SU-DHL-6 (cell line): ENCODE measurements around the gene APOF.

Source experiments
- H2AFZ ChIP-seq: fragments of 200-600 bp; sonication (generic); 2 replicates; pipeline ENCODE4 v1.6.1; 2014; ENCODE audit warnings: low read depth, mild to moderate bottlenecking, moderate library complexity, mixed read lengths, antibody characterized with exemption, low read length; ENCODE audit not compliant: severe bottlenecking
- H3F3A ChIP-seq: fragments of 200-600 bp; shearing (Covaris generic); 2 replicates; pipeline ENCODE4 v1.6.0; 2016; ENCODE audit warnings: antibody characterized with exemption, mild to moderate bottlenecking; ENCODE audit not compliant: insufficient read depth
- H3K27ac ChIP-seq: fragments of 200-600 bp; sonication (generic); 2 replicates; pipeline ENCODE4 v1.5.1; 2016; ENCODE audit warnings: low read depth, mild to moderate bottlenecking, low read length, moderate library complexity, mixed read lengths
- H3K27me3 ChIP-seq: fragments of 200-600 bp; sonication (generic), shearing (Covaris generic); 2 replicates; pipeline ENCODE4 v1.6.0; 2014; ENCODE audit warnings: mild to moderate bottlenecking, low read length
- H3K36me3 ChIP-seq: fragments of 200-600 bp; sonication (generic); 2 replicates; pipeline ENCODE4 v1.6.1; 2014; ENCODE audit warnings: mild to moderate bottlenecking, low read length, mixed read lengths
- H3K4me2 ChIP-seq: fragments of 300-600, 200-600 bp; shearing (Covaris generic), sonication (generic); 2 replicates; pipeline ENCODE4 v1.6.0; 2014; ENCODE audit warnings: low read length, low read depth, mild to moderate bottlenecking; ENCODE audit not compliant: poor library complexity, severe bottlenecking
- H3K4me3 ChIP-seq: fragments of 200-600 bp; sonication (generic); 2 replicates; pipeline ENCODE4 v1.5.1; 2014; ENCODE audit warnings: antibody characterized with exemption, low read length, mild to moderate bottlenecking, mixed read lengths; ENCODE audit not compliant: insufficient read depth, poor library complexity, severe bottlenecking
- H3K79me2 ChIP-seq: fragments of 200-600 bp; sonication (generic); 2 replicates; pipeline ENCODE4 v1.6.1; 2014; ENCODE audit warnings: mild to moderate bottlenecking, low read length, moderate library complexity; ENCODE audit not compliant: insufficient read depth
- H3K9ac ChIP-seq: fragments of 200-600 bp; sonication (generic); 2 replicates; pipeline ENCODE4 v1.7.0; 2014; ENCODE audit warnings: mild to moderate bottlenecking, low read length
- H3K9me2 ChIP-seq: fragments of 200-600 bp; sonication (generic); replicated peaks from 2 replicates; pipeline ENCODE4 v1.6.1; 2014; ENCODE audit warnings: low read length; ENCODE audit not compliant: insufficient read depth
- H3K9me3 ChIP-seq: fragments of 200-600 bp; sonication (generic); 2 replicates; pipeline ENCODE4 v1.6.1; 2014; ENCODE audit warnings: low read length, mixed read lengths; ENCODE audit not compliant: insufficient read depth
- H4K20me1 ChIP-seq: fragments of 200-600 bp; sonication (generic); 2 replicates; pipeline ENCODE4 v1.6.1; 2014; ENCODE audit warnings: low read depth, mild to moderate bottlenecking, antibody characterized with exemption, low read length, moderate library complexity, mixed read lengths
- EZH2phosphoT487 ChIP-seq: fragments of 200-600 bp; sonication (generic), shearing (Covaris generic); conservative IDR thresholded peaks from 2 replicates; pipeline ENCODE4 v1.6.1; 2018; ENCODE audit warnings: mild to moderate bottlenecking, antibody characterized with exemption, low read length, moderate library complexity, mixed read lengths
- TF ChIP-seq, protein P1 (sequence below): fragments of 200-600 bp; sonication (generic); IDR thresholded peaks from one replicate; pipeline ENCODE4 v1.5.1; 2017; ENCODE audit warnings: antibody characterized with exemption, mild to moderate bottlenecking, low read length, moderate library complexity; ENCODE audit not compliant: insufficient read depth, poor library complexity, severe bottlenecking

Gene APOF

DNA sequence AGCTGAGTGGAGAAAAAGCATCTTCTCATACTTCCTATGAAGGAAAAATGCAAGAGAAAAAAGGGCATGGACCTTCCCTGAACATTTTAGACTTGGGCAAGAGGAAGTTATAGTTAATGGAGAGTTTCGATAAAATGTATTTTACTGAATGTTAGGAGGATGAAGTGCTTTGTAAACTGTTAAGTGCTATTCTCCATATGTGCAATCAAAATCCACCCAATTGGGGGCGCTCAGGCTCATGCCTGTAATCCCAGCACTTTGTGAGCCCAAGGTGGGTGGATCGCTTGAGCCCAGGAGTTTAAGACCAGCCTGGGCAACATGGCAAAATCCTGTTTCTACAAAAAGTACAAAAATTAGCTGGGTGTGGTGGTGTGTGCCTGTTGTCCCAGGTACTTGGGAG, 45.0 kb downstream of the APOF start:
- no peaks in the 10 kb centered on the region for H3K9me2 ChIP-seq
- H3K36me3 ChIP-seq: peaks cover 4% of the 10 kb centered on the region; the same call in 1 of the 2 replicates
- no peak for TF ChIP-seq EZH2phosphoT487
- TF ChIP-seq, protein P1, sequence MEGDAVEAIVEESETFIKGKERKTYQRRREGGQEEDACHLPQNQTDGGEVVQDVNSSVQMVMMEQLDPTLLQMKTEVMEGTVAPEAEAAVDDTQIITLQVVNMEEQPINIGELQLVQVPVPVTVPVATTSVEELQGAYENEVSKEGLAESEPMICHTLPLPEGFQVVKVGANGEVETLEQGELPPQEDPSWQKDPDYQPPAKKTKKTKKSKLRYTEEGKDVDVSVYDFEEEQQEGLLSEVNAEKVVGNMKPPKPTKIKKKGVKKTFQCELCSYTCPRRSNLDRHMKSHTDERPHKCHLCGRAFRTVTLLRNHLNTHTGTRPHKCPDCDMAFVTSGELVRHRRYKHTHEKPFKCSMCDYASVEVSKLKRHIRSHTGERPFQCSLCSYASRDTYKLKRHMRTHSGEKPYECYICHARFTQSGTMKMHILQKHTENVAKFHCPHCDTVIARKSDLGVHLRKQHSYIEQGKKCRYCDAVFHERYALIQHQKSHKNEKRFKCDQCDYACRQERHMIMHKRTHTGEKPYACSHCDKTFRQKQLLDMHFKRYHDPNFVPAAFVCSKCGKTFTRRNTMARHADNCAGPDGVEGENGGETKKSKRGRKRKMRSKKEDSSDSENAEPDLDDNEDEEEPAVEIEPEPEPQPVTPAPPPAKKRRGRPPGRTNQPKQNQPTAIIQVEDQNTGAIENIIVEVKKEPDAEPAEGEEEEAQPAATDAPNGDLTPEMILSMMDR: no peak
- H3K4me2 ChIP-seq: no peak overlapping the region
- H3F3A ChIP-seq: peaks cover 4% of the 10 kb centered on the region
- no peak overlapping the region for H3K4me3 ChIP-seq
- peaks cover 17% of the 10 kb centered on the region for H3K79me2 ChIP-seq
- no peak overlapping the region for H2AFZ ChIP-seq
- H3K27me3 ChIP-seq: no peaks in the 10 kb centered on the region
- no peak overlapping the region for H3K9ac ChIP-seq
- H3K9me3 ChIP-seq: no peaks in the 10 kb centered on the region
- H3K27ac ChIP-seq: no peak overlapping the region
- no peaks in the 10 kb centered on the region for H4K20me1 ChIP-seq

DNA sequence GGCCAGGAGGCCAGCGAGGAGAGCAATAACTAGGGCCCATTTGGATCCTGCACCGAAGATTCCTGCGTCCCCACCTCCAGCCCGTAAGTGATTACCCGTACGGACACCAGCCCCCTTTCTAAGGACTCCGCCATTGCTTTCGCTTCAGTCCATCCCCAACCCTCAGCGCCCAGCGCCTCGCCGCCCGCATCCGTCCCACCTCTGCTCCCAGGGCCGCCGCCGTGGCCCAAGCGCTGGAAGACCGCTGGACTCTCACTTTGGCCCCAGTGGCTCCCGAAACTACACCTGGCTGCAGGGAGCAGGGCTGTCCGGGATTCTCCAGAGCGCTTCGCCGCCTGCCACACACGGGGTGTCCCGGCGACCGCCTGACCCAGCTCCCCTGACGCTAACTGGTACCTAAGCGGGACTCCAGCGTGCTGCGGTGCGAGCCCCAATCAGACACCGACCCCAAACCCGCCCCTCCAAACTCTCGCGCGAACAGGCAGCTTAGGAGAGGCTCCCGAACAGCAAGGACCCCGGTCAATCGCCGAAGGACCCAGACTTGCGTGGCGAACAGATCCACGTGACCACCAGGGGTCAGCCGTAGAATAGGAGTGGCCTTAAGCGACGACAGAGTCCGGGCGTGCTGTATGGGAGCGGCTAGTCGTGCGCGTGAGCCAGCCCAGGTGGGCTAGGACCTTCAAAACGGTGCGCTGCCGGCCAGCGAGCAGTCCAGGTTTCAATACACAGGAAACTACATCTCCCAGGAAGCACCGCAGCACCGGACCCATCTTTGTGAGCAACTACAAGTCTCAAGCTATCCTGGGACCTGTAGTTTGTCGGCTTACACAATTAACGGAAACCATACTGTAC, 46.8 kb downstream of the APOF start, which contains the start of gene CNPY2:
TSS of gene CNPY2 (minus strand) at position 367 of the 852 bp plus-strand sequence. CDS start 771 bp downstream, outside the sequence.
- Histone ChIP-seq H3F3A (peaks cover 4% of the 10 kb centered on the region), H3K9me3 (no peaks in the 10 kb centered on the region), H2AFZ (peak within 1 kb of the TSS; percentile 35), H3K9ac (peak within 1 kb of the TSS; percentile 82), H3K27me3 (no peaks in the 10 kb centered on the region), H3K4me3 (peak within 1 kb of the TSS; percentile 81), H3K4me2 (peak within 1 kb of the TSS; percentile 83), H3K79me2 (peaks cover 17% of the 10 kb centered on the region), H3K27ac (peak within 1 kb of the TSS; percentile 66), H4K20me1 (no peaks in the 10 kb centered on the region), H3K36me3 (peaks cover 4% of the 10 kb centered on the region; the same call in 1 of the 2 replicates), H3K9me2 (no peaks in the 10 kb centered on the region)
- TF ChIP-seq, protein P1: no peak
- TF ChIP-seq EZH2phosphoT487: no peak

DNA sequence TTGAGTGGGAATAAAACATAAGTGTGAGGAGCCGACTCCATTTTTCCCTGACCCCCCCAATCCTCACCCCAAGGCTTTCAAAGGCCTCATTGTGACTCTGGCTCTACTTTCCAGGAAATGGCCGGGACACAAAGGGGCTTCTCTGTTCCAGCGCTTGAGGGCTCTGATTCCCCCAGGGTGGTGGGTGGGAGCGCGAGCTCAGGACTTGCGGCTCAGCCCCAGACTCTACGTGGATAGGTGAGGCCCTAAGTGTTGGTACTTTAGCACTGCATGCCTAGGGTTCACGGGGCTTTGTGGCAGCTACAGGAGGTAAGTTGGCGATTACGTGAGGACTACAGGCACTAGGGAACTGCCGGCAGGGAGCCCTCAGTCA, 47.4 kb downstream of the APOF start:
- no peaks in the 10 kb centered on the region for H3K27me3 ChIP-seq
- peaks cover 8% of the 10 kb centered on the region for H3F3A ChIP-seq
- peaks cover 17% of the 10 kb centered on the region for H3K79me2 ChIP-seq
- no peaks in the 10 kb centered on the region for H3K9me2 ChIP-seq
- H3K4me2 ChIP-seq: peak overlapping the region; percentile 83
- no peaks in the 10 kb centered on the region for H3K9me3 ChIP-seq
- peak overlapping the region; percentile 25 for H3K27ac ChIP-seq
- TF ChIP-seq, protein P1: no peak
- no peak for TF ChIP-seq EZH2phosphoT487
- H3K36me3 ChIP-seq: peaks cover 4% of the 10 kb centered on the region; the same call in 1 of the 2 replicates
- peak overlapping the region; percentile 81 for H3K4me3 ChIP-seq
- H3K9ac ChIP-seq: peak overlapping the region; percentile 82
- peak overlapping the region; percentile 15 for H2AFZ ChIP-seq
- no peaks in the 10 kb centered on the region for H4K20me1 ChIP-seq
